Measurements from ENCODE around the gene GABRD. TPM values are rescaled to one million over a fixed set of nuclear protein-coding genes. Genes with fewer than 3 reads are reported as not detected.

Gene GABRD
- total RNA-seq, 1 experiment from 2014 or later = 0.16 TPM

DNA sequence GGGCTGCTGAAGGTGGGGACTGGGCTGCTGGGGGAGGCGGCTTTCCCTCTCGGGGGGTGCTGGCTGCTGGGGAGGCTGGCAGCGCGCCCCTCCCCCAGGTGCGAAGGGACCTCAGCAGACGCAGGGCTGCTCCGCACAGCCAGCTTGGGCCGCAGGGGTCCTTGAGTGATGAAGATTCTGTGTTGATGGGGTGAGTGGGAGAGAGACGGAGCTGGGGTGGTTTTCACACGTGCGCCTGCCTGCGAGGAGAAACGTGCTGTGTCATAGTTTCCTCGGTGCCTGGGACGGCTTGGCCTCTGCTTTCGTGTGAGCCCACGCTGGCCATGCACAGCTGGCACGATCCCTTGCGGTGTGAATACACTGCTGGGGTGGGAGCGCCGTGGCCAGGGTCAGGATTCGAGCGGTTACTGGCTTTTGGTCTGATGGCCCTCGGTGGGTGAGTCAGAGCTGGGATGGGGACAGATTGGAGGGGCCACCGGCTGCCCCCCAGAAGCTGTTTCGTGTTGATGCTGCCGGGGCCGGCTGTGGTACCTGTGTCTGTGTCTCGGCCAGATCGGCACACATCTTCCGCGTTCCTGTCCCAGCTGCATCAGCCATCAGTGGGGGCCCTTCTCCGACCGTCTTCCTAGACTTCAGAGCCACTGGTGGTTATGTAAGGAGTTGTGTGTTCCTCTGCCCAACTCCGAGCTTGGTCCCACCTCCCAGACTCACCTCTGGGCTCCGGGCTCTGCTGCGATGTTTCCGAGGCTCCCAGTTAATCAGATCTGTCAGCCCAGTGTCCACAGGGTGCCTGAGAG lies 56.0 kb downstream of the GABRD start:
- in situ Hi-C loops (cut with HindIII; ENCODE audit: low pct_unique_long_range_greater_than_20kb, low sequenced_read_pairs) = no loop called here

DNA sequence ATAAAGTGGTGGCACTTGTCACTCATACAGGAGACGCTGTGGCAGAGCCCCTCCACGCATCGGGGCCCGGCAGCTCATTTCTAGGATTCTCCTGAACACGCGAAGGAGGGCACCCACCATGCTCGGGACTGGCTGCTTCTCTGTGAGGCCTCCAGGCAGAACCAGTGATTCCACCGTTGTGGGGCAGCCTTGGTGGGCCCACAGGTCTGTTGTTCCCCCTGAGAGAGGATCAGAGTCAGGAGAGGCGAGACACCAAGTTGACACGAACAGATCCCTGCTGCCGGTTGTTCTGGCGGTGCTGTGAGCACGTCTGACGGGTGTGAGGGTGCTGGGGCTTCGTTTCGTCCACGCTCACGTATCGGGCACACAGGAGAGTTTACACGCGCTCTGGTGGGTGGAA lies 57.7 kb downstream of the GABRD start:
- no peak for DNase-seq (ENCODE audit: low read depth, low spot score)
- in situ Hi-C loops (cut with HindIII; ENCODE audit: low pct_unique_long_range_greater_than_20kb, low sequenced_read_pairs) = no loop called here

More for the DNA sequence above, 56.0 kb downstream of the GABRD start:
- no peak for DNase-seq (ENCODE audit: low read depth, low spot score)

GRCh38 chr1:2078170-2078569 lies 59.0 kb downstream of the GABRD start:
- no peak for DNase-seq (ENCODE audit: low read depth, low spot score)
- in situ Hi-C loops (cut with HindIII; ENCODE audit: low pct_unique_long_range_greater_than_20kb, low sequenced_read_pairs) = no loop called here

DNA sequence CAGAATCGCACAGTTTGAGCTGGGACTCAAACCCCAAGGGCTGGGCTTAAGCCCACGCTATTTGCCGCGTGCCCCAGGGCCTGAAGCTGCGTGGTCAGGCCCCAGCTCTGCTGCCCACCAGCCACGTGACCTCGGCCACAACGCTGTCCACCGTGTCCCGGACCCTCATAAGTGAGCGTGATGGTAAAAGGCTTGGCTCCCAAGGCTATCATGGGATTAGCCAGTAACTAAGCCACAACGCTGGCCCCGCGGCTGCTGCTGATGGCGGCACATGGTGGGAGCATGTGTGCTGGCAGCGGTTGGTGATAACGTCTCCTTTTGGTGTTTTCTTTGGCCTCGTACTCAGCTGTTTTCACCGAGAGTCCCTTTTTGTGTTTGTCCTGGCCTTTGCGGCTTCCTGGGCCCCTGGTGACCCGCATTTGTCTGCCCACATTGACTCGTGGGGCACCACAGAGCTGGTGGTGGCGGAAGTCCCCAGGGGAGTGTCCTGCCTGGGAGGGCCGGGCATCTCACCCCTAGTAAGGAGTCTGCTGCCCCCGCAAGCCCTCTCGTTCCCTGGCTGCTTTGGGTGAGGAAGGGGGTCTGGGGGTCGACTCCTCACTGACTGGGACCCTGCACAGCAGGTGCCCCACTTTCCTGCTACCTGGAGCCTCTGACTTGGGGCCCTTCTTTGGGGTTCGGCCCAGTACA lies 60.4 kb downstream of the GABRD start:
- no peak for DNase-seq (ENCODE audit: low read depth, low spot score)
- in situ Hi-C loops (cut with HindIII; ENCODE audit: low pct_unique_long_range_greater_than_20kb, low sequenced_read_pairs) = no loop called here

- no peak for DNase-seq (ENCODE audit: low read depth, low spot score)
- in situ Hi-C loops (cut with HindIII; ENCODE audit: low pct_unique_long_range_greater_than_20kb, low sequenced_read_pairs) = no loop called here
Observed at GRCh38 chr1:2080140-2080539, 61.0 kb downstream of the GABRD start.

Other genes with a start within 250 kb of the GABRD start
- gene NADK, start 240.9 kb upstream of the GABRD start, total RNA-seq (2014; rRNA removed; shearing (Covaris generic)) = 32.8 and 33.4 TPM in 2 replicates
- gene GNB1, start 128.3 kb upstream of the GABRD start, total RNA-seq (2014; rRNA removed; shearing (Covaris generic)) = 50.5 and 51.2 TPM in 2 replicates
- 0.08 and 0.67 TPM in 2 replicates for gene CALML6, start 104.1 kb upstream of the GABRD start, total RNA-seq (2014; rRNA removed; shearing (Covaris generic))
- 0.67 TPM in 1 of 2 replicates, not detected in the other for gene TMEM52, start 100.1 kb upstream of the GABRD start, total RNA-seq (2014; rRNA removed; shearing (Covaris generic))
- gene CFAP74, start 15.6 kb upstream of the GABRD start, total RNA-seq (2014; rRNA removed; shearing (Covaris generic)) = not detected in 2 replicates
- 19.8 and 25.0 TPM in 2 replicates for gene PRKCZ, start 31.1 kb downstream of the GABRD start, total RNA-seq (2014; rRNA removed; shearing (Covaris generic))
- 32.4 and 33.0 TPM in 2 replicates for gene FAAP20, start 175.4 kb downstream of the GABRD start, total RNA-seq (2014; rRNA removed; shearing (Covaris generic))
- gene SKI, start 209.0 kb downstream of the GABRD start, total RNA-seq (2014; rRNA removed; shearing (Covaris generic)) = 3.9 and 4.4 TPM in 2 replicates